Lower leg skin (tissue), 4 donors: ENCODE measurements around the gene ANKRD17. TPM values are rescaled to one million over a fixed set of nuclear protein-coding genes. Genes with fewer than 3 reads are reported as not detected.

Experiments used
- DNase-seq, 2 donors: peaks; one replicate each; pipeline ENCODE4 v3.0.0-alpha.2; 2019; ENCODE audit warnings: low spot score in 2 of 2
- H3K4me3 ChIP-seq: fragments of 200-600 bp; sonication (generic); 2 replicates; pipeline ENCODE4 v1.5.1; 2017; ENCODE audit warnings: mild to moderate bottlenecking, low read depth; ENCODE audit not compliant: poor library complexity, severe bottlenecking
- POLR2A ChIP-seq, 2 donors: fragments of 450-650 bp; IDR thresholded peaks; one replicate each; pipeline ENCODE4 v1.6.1; 2016 to 2017; ENCODE audit warnings: antibody characterized with exemption in 2 of 2, mild to moderate bottlenecking in 1 of 2, moderate library complexity in 1 of 2
- WGBS, 2 donors: methylation state at CpG; one replicate each; pipeline ENCODE4 v1.1.5; 2018; 5-methylcytosine and 5-hydroxymethylcytosine counted together
- intact Hi-C: fragments of 100-400 bp; cut with DNase I; formaldehyde crosslinking; loops from one replicate; pipeline ENCODE4 v1.15.0; 2023; ENCODE audit warnings: low total_unique reads
- total RNA-seq, 4 donors: library from RNA; depleted of rRNA; stranded (reverse); fragments of >200 nt; gene quantifications; one replicate each; pipeline ENCODE4 v1.1.0, GENCODE V29; 2016
- TF ChIP-seq, protein P1 (sequence below), 3 donors: fragments of 450-650 bp; IDR thresholded peaks; one replicate each; pipeline ENCODE4 v1.5.1; 2016; ENCODE audit warnings: antibody characterized with exemption in 3 of 3, mild to moderate bottlenecking in 3 of 3, moderate library complexity in 2 of 3

The ANKRD17 gene
- total RNA-seq, 4 donors from 2014 or later, result 48.0 to 64.1 (median 57.0) TPM

DNA sequence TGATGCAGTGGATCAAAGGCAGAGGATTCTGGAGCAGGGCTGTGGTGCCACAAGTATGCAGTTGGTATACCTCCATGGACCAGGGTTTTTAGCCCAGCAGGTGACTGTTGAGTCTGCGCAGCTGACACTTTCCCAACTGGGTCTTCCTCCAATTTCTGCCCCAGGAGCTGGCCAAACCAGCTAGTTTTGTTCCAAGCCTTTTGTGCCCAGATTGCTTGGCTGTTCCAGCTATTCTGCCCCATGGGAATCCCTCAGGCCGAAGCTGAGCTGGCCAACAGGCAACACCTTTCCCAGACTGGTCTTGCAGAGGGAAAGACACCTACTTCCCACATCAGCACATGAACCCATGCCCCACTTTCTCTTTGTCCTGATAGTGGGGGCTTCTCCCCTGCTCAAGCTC is 22.8 kb upstream of the ANKRD17 start:
- H3K4me3 ChIP-seq, result no peak overlapping the region
- intact Hi-C loops, result no loop called here
- no peak for TF ChIP-seq POLR2A (IDR thresholded peaks at IDR 0.05)
- TF ChIP-seq, protein P1, sequence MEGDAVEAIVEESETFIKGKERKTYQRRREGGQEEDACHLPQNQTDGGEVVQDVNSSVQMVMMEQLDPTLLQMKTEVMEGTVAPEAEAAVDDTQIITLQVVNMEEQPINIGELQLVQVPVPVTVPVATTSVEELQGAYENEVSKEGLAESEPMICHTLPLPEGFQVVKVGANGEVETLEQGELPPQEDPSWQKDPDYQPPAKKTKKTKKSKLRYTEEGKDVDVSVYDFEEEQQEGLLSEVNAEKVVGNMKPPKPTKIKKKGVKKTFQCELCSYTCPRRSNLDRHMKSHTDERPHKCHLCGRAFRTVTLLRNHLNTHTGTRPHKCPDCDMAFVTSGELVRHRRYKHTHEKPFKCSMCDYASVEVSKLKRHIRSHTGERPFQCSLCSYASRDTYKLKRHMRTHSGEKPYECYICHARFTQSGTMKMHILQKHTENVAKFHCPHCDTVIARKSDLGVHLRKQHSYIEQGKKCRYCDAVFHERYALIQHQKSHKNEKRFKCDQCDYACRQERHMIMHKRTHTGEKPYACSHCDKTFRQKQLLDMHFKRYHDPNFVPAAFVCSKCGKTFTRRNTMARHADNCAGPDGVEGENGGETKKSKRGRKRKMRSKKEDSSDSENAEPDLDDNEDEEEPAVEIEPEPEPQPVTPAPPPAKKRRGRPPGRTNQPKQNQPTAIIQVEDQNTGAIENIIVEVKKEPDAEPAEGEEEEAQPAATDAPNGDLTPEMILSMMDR (IDR thresholded peaks at IDR 0.05), result no peak
- WGBS, 2 donors, result 93 to 94% methylated on average over 2 of the region's 2 CpGs
- DNase-seq, result no peak

DNA sequence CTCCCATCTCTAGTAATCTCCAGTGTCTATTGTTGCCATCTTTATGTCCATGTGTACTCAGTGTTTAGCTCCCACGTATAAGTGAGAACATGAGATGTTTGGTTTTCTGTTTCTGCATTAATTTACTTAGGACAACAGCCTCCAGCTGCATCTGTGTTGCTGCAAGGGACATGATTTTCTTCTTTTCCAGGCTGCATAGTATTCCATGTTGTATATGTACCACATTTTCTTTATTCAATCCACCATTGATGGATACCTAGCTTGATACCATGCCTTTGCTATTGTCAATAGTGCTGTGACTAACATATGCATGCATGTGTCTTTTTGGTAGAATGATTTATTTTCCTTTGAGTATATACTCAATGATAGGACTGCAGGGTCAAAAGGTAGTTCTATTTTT is 18.6 kb upstream of the ANKRD17 start:
- WGBS, 2 donors, result 96 to 97% methylated on average over 1 of the region's 1 CpG
- TF ChIP-seq POLR2A (IDR thresholded peaks at IDR 0.05), result no peak
- TF ChIP-seq, protein P1 (IDR thresholded peaks at IDR 0.05), result no peak
- no peak overlapping the region for H3K4me3 ChIP-seq
- intact Hi-C loops, result no loop called here
- DNase-seq, result no peak

DNA sequence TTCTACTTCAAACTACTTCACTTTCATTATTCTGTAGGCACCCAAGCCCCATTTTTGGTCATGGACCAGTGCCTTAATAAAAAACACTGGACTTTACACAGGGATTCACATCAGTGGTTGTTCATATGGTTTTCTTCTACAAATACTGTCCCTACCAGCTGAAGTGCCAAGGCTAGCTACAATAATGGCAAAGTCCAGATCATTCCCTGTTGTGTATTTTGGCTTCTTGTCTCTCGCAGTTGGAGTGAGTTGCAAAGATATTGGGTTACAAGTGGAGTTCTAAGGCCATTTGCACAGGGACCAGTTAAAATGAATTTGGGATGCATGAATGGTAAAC is 16.7 kb upstream of the ANKRD17 start:
- no peak overlapping the region for H3K4me3 ChIP-seq
- DNase-seq, result no peak
- no peak for TF ChIP-seq POLR2A (IDR thresholded peaks at IDR 0.05)
- TF ChIP-seq, protein P1 (IDR thresholded peaks at IDR 0.05), result no peak
- 81 to 89% methylated on average over 1 of the region's 1 CpG for WGBS, 2 donors
- intact Hi-C loops, result no loop called here

DNA sequence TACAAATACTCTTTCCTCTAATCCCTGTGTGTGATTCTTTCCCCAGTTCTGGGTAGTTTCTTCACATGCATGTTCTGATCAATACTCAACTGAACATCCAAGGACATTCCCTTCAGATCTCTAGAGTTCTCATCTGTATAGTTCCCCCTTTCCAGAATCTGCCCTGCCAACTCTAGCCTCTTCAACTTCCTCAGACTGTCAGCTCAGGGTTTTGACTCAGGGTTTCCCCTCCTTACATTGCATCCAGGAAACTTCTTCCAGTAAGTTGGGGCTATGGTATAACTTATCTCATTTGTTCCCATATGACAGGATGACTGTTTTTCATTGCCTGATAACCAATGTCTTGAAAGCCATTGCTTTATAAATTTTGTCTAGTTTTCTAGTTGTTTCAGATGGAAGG is 14.2 kb upstream of the ANKRD17 start:
- intact Hi-C loops, result no loop called here
- no peak overlapping the region for H3K4me3 ChIP-seq
- TF ChIP-seq POLR2A (IDR thresholded peaks at IDR 0.05), result no peak
- TF ChIP-seq, protein P1 (IDR thresholded peaks at IDR 0.05), result no peak
- no peak for DNase-seq

DNA sequence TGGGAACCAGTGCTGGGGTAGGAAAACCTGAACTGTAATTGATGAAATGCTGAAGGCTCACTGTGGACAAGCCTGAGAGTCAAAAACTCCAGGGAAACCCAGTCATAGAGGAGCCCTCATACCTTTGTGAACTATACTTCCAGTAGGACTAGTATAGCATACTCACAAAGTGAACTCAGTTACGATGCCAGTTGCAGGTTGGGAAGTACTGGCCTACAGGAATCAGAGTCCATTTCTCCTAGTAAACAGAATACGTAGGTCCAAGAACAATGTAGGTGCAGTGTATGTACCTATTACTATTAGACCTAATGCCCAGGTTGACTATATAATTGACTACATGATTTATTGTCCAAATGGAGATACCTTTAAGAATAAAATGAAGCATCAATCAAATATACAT is 8.5 kb upstream of the ANKRD17 start:
- no peak for TF ChIP-seq POLR2A (IDR thresholded peaks at IDR 0.05)
- TF ChIP-seq, protein P1 (IDR thresholded peaks at IDR 0.05), result no peak
- no peak overlapping the region for H3K4me3 ChIP-seq
- WGBS, 2 donors, result 83 to 93% methylated on average over 2 of the region's 2 CpGs
- intact Hi-C loops, result no loop called here
- no peak for DNase-seq

DNA sequence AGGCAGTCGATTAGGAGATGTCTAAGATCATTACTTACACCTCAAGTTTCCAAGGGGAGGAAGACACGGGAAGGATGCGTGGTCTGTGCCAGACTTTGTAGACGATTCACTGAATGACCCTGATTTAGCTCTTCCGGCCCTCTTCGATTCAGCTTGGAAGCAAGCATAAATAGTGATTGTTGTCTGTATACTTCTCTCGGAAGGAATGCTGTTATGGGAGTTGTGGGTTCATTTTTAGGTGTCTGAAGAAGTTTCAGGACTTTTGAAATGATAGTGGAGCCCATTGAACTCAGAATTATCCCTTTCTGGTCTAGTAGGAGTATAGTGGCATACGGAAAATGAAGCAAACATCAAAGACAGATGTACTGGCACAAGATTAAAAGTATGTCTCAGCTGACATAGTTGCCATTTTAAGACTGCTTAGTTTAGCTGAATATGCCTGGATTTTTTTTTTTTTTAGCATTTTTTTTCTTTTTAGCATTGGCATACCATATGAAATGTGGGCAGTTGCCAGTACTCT is 1.0 kb upstream of the ANKRD17 start:
- TF ChIP-seq, protein P1 (IDR thresholded peaks at IDR 0.05), result no peak
- TF ChIP-seq POLR2A (IDR thresholded peaks at IDR 0.05), result no peak
- intact Hi-C loops, result no loop called here
- no peak for DNase-seq
- H3K4me3 ChIP-seq, result peak overlapping the region; percentile 98
- WGBS, 2 donors, result 0% methylated on average over 8 of the region's 8 CpGs
